Stimulated activated CD8-positive, alpha-beta memory T cell treated with anti-CD3 and anti-CD28 coated beads, Interleukin-12 subunit alpha, Interleukin-12 subunit beta, amount 100 ng/mL, for 24 hours (primary cell): Measurements from ENCODE around the gene BUD31.
"Not testable (repeated sequence)": the region's sequence is repeated elsewhere in the genome, so short reads cannot be mapped to it uniquely, and the experiment has no call there.

Source experiments
- DNase-seq: peaks from one replicate; pipeline ENCODE4 v3.0.0-alpha.2; 2020; ENCODE audit errors: extremely low read depth

BUD31 gene

GRCh38 chr7:99399597-99399996, 9.2 kb upstream of the BUD31 start:
- no peak for DNase-seq

GRCh38 chr7:99402854-99403253, 5.9 kb upstream of the BUD31 start:
- no peak for DNase-seq

GRCh38 chr7:99403764-99404163, 5.0 kb upstream of the BUD31 start:
- DNase-seq: no peak

- no peak for DNase-seq
These were observed 4.4 kb upstream of the BUD31 start for GRCh38 chr7:99404235-99404976.

- no peak for DNase-seq
These were observed 3.8 kb upstream of the BUD31 start for GRCh38 chr7:99404977-99405320.

GRCh38 chr7:99406557-99406956, 2.2 kb upstream of the BUD31 start:
- DNase-seq: no peak

- no peak for DNase-seq
These were observed 844 bp upstream of the BUD31 start for GRCh38 chr7:99407872-99408378.

- DNase-seq: no peak
These were observed 413 bp downstream of the BUD31 start for GRCh38 chr7:99409192-99409572.

GRCh38 chr7:99409806-99410205, 1.0 kb downstream of the BUD31 start:
- no peak for DNase-seq

- no peak for DNase-seq
These were observed 1.9 kb downstream of the BUD31 start for GRCh38 chr7:99410635-99411034.

GRCh38 chr7:99415513-99416127, 6.9 kb downstream of the BUD31 start:
- DNase-seq: not testable (repeated sequence)

- no peak for DNase-seq
These were observed 9.5 kb downstream of the BUD31 start for GRCh38 chr7:99418260-99418659.

- DNase-seq: no peak
These were observed 10.7 kb downstream of the BUD31 start for GRCh38 chr7:99419323-99420021.

GRCh38 chr7:99420213-99420612, 11.4 kb downstream of the BUD31 start:
- DNase-seq: no peak

- DNase-seq: no peak
These were observed 12.2 kb downstream of the BUD31 start for GRCh38 chr7:99420986-99421385.

GRCh38 chr7:99422186-99422585, 13.4 kb downstream of the BUD31 start:
- no peak for DNase-seq

- DNase-seq: no peak
These were observed 13.9 kb downstream of the BUD31 start for GRCh38 chr7:99422625-99423024.

- no peak for DNase-seq
These were observed 16.4 kb downstream of the BUD31 start for GRCh38 chr7:99424932-99425730.

GRCh38 chr7:99428972-99429566, 20.3 kb downstream of the BUD31 start:
- no peak for DNase-seq

- no peak for DNase-seq
These were observed 21.0 kb downstream of the BUD31 start for GRCh38 chr7:99429756-99430155.

GRCh38 chr7:99431756-99432540, 23.2 kb downstream of the BUD31 start:
- DNase-seq: not testable (repeated sequence)
